HG03103 (cell line): ENCODE results near the gene ATP11C.
A peak's percentile ranks its signal among the peaks of the same experiment; 100 is the strongest.
"Not testable (repeated sequence)": the region's sequence is repeated elsewhere in the genome, so short reads cannot be mapped to it uniquely, and the experiment has no call there.

Source experiments
- ATAC-seq: cut with Tn5 transposase; IDR thresholded peaks from one replicate; pipeline ENCODE4 v1.9.1; 2021; ENCODE audit warnings: low read depth; ENCODE audit not compliant: unreplicated experiment

ATP11C gene

GRCh38 chrX:139864640-139865039 lies 68.2 kb downstream of the ATP11C start:
- no peak for ATAC-seq

GRCh38 chrX:139862208-139862607 lies 70.6 kb downstream of the ATP11C start:
- no peak for ATAC-seq

GRCh38 chrX:139856826-139857225 lies 76.0 kb downstream of the ATP11C start:
- ATAC-seq: not testable (repeated sequence)

- no peak for ATAC-seq
These were observed 81.1 kb downstream of the ATP11C start for GRCh38 chrX:139851730-139852129.

- ATAC-seq: no peak
These were observed 81.9 kb downstream of the ATP11C start for GRCh38 chrX:139850968-139851367.

- ATAC-seq: peak; percentile 50
These were observed 88.0 kb downstream of the ATP11C start for GRCh38 chrX:139844884-139845283.

- peak; percentile 68 for ATAC-seq
These were observed 88.7 kb downstream of the ATP11C start for GRCh38 chrX:139844163-139844562.

- ATAC-seq: no peak
These were observed 90.3 kb downstream of the ATP11C start for GRCh38 chrX:139842326-139843185.

GRCh38 chrX:139836335-139836734 lies 96.5 kb downstream of the ATP11C start:
- not testable (repeated sequence) for ATAC-seq

- no peak for ATAC-seq
These were observed 98.0 kb downstream of the ATP11C start for GRCh38 chrX:139834879-139835278.

GRCh38 chrX:139832718-139833309 lies 100.0 kb downstream of the ATP11C start:
- ATAC-seq: no peak

GRCh38 chrX:139831675-139832456 lies 101.0 kb downstream of the ATP11C start:
- ATAC-seq: peak; percentile 83

GRCh38 chrX:139831017-139831416 lies 101.8 kb downstream of the ATP11C start:
- ATAC-seq: no peak

- ATAC-seq: no peak
These were observed 104.0 kb downstream of the ATP11C start for GRCh38 chrX:139828830-139829229.

- ATAC-seq: no peak
These were observed 104.8 kb downstream of the ATP11C start for GRCh38 chrX:139828033-139828432.

GRCh38 chrX:139826065-139827044 lies 106.5 kb downstream of the ATP11C start:
- ATAC-seq: no peak

GRCh38 chrX:139825618-139826017 lies 107.2 kb downstream of the ATP11C start:
- no peak for ATAC-seq

GRCh38 chrX:139823806-139824205 lies 109.0 kb downstream of the ATP11C start:
- no peak for ATAC-seq

- ATAC-seq: no peak
These were observed 112.4 kb downstream of the ATP11C start for GRCh38 chrX:139820358-139820984.

- no peak for ATAC-seq
These were observed 116.6 kb downstream of the ATP11C start for GRCh38 chrX:139816204-139816603.
